Suprapubic skin (tissue), 4 donors: ENCODE data around the gene IL5. TPM values are rescaled to one million over a fixed set of nuclear protein-coding genes. Genes with fewer than 3 reads are reported as not detected.
"Not testable (repeated sequence)": the region's sequence is repeated elsewhere in the genome, so short reads cannot be mapped to it uniquely, and the experiment has no call there.

ENCODE experiments used
- DNase-seq, 2 donors: peaks; one replicate each; pipeline ENCODE4 v3.0.0-alpha.2; 2019; ENCODE audit warnings: low spot score in 2 of 2
- H3K27ac ChIP-seq: fragments of 200-600 bp; sonication (generic); one replicate; pipeline ENCODE4 v1.5.1; 2019
- H3K27me3 ChIP-seq: fragments of 200-600 bp; sonication (generic); one replicate; pipeline ENCODE4 v1.5.1; 2019
- H3K36me3 ChIP-seq: fragments of 200-600 bp; sonication (generic); one replicate; pipeline ENCODE4 v1.5.1; 2019
- H3K4me1 ChIP-seq: fragments of 200-600 bp; sonication (generic); one replicate; pipeline ENCODE4 v1.5.1; 2019
- H3K4me3 ChIP-seq: fragments of 200-600 bp; sonication (generic); one replicate; pipeline ENCODE4 v1.5.1; 2019; ENCODE audit warnings: mild to moderate bottlenecking
- H3K9me3 ChIP-seq: fragments of 200-600 bp; sonication (generic); one replicate; pipeline ENCODE4 v1.5.1; 2019
- EP300 ChIP-seq: sonication (generic); formaldehyde crosslinking; IDR thresholded peaks from one replicate; pipeline ENCODE4 v1.6.1; 2017; ENCODE audit warnings: antibody characterized with exemption
- POLR2A ChIP-seq, 2 donors: fragments of 450-650 bp; IDR thresholded peaks; one replicate each; pipeline ENCODE4 v1.6.1; 2017; ENCODE audit warnings: antibody characterized with exemption in 2 of 2, mild to moderate bottlenecking in 2 of 2, moderate library complexity in 2 of 2
- POLR2AphosphoS5 ChIP-seq, 3 donors: sonication (generic); formaldehyde crosslinking; IDR thresholded peaks; one replicate each; pipeline ENCODE4 v1.6.1; 2017; ENCODE audit warnings: antibody characterized with exemption in 3 of 3
- WGBS: methylation state at CpG from one replicate; pipeline ENCODE4 v1.1.5; 2018; 5-methylcytosine and 5-hydroxymethylcytosine counted together
- total RNA-seq, 4 donors: library from RNA; depleted of rRNA; stranded (reverse); fragments of >200 nt; gene quantifications; one replicate each; pipeline ENCODE4 v1.1.0, GENCODE V29; 2016
- TF ChIP-seq, protein P1 (sequence below), 2 donors: fragments of 200-600 bp in 1 of 2; fragments of 450-650 bp in 1 of 2; sonication (generic) in 1 of 2; IDR thresholded peaks; one replicate each; pipeline ENCODE4 v1.5.1; 2016 to 2019; ENCODE audit warnings: antibody characterized with exemption in 2 of 2, mild to moderate bottlenecking in 1 of 2, moderate library complexity in 1 of 2

Gene IL5
- total RNA-seq, 4 donors from 2014 or later: not detected

DNA sequence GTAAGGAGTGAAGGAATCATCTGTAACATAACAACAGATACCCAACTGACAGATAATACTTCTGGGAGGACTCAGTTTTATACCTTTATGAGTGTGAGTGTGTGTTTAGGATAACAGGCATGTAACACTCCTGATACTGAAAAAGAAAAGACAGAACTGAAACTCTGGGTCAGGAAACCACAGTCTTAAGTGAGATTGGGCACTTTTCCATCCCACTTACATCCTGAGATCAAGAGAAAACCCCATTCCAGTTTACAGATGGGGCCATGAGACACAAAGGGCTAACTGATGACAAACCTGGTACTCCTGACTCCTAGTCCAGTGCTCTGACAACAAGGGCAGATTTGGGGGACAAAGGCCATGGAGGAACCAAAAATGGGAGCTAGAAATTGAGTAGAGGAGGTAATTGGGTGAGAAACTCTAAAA is 18.0 kb downstream of the IL5 start:
- no peak overlapping the region for H3K4me3 ChIP-seq
- no peaks in the 10 kb centered on the region for H3K36me3 ChIP-seq
- no peak overlapping the region for H3K27ac ChIP-seq
- no peak for DNase-seq
- H3K27me3 ChIP-seq: no peaks in the 10 kb centered on the region
- no peak for TF ChIP-seq POLR2AphosphoS5 (IDR thresholded peaks at IDR 0.05)
- no peak for TF ChIP-seq EP300
- TF ChIP-seq, protein P1, sequence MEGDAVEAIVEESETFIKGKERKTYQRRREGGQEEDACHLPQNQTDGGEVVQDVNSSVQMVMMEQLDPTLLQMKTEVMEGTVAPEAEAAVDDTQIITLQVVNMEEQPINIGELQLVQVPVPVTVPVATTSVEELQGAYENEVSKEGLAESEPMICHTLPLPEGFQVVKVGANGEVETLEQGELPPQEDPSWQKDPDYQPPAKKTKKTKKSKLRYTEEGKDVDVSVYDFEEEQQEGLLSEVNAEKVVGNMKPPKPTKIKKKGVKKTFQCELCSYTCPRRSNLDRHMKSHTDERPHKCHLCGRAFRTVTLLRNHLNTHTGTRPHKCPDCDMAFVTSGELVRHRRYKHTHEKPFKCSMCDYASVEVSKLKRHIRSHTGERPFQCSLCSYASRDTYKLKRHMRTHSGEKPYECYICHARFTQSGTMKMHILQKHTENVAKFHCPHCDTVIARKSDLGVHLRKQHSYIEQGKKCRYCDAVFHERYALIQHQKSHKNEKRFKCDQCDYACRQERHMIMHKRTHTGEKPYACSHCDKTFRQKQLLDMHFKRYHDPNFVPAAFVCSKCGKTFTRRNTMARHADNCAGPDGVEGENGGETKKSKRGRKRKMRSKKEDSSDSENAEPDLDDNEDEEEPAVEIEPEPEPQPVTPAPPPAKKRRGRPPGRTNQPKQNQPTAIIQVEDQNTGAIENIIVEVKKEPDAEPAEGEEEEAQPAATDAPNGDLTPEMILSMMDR (IDR thresholded peaks at IDR 0.05): no peak
- no peak for TF ChIP-seq POLR2A (IDR thresholded peaks at IDR 0.05)
- H3K9me3 ChIP-seq: peaks cover 4% of the 10 kb centered on the region
- peaks cover 5% of the 10 kb centered on the region for H3K4me1 ChIP-seq

DNA sequence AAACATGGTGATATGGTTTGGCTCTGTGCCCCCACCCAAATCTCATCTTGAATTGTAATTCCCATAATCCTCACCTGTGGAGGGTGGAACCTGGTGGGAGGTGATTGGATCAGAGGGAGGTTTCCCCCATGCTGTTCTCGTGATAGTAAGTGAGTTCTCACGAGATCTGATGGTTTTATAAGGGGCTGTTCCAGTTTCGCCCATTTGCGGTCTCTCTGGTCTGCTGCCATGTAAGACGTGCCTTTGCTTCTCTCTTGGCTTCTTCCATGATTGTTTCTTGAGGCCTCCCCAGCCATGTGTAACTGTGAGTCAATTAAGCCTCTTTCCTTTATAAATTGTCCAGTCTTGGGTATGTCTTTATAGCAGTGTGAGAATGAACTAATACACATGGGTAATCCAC is 18.4 kb downstream of the IL5 start:
- WGBS: 90% methylated on average over 5 of the region's 5 CpGs
- not testable (repeated sequence) for H3K27ac ChIP-seq, H3K4me3 ChIP-seq, H3K9me3 ChIP-seq, H3K36me3 ChIP-seq, H3K4me1 ChIP-seq, H3K27me3 ChIP-seq, DNase-seq

DNA sequence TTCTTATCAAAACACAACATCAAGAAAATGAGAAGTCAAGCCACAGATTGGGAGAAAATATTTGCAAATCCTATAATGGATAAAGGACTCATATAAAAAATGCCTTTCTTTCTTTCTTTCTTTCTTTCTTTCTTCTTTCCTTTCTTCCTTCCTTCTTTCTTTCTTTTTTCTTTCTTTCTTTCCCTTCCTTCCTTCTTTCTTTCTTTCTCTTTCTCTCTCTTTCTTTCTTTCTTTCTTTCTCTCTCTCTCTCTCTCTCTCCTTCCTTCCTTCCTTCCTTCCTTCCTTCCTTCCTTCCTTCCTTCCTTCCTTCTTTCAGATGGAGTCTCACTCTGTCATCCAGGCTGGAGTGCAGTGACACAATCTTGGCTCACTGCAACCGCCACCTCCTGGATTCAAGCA is 21.3 kb downstream of the IL5 start:
- H3K36me3 ChIP-seq, H3K4me3 ChIP-seq, H3K4me1 ChIP-seq, H3K9me3 ChIP-seq, DNase-seq, H3K27me3 ChIP-seq, H3K27ac ChIP-seq: not testable (repeated sequence)
- 88% methylated on average over 1 of the region's 1 CpG for WGBS

DNA sequence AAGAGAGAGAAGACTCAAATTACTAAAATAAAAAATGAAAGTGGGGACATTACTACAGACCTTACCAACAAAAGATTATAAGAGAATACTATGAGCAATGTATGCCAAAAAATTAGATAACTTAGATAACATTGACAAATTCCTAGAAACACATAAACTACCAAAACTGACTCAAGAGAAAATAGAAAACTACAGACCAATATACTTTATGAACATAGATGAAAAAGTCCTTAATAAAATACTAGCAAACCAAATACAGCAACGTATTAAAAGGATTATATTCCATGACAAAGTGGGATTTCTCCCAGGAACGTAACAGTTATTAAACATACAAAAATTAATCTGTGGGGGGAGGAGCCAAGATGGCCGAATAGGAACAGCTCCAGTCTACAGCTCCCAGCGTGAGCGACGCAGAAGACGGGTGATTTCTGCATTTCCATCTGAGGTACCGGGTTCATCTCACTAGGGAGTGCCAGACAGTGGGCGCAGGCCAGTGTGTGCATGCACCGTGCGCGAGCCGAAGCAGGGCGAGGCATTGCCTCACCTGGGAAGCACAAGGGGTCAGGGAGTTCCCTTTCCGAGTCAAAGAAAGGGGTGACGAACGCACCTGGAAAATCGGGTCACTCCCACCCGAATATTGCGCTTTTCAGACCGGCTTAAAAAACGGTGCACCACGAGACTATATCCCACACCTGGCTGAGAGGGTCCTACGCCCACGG is 29.5 kb downstream of the IL5 start:
- WGBS: 95% methylated on average over 14 of the region's 25 CpGs
- not testable (repeated sequence) for H3K4me3 ChIP-seq, H3K27ac ChIP-seq, H3K4me1 ChIP-seq, H3K27me3 ChIP-seq, DNase-seq, H3K36me3 ChIP-seq, H3K9me3 ChIP-seq

DNA sequence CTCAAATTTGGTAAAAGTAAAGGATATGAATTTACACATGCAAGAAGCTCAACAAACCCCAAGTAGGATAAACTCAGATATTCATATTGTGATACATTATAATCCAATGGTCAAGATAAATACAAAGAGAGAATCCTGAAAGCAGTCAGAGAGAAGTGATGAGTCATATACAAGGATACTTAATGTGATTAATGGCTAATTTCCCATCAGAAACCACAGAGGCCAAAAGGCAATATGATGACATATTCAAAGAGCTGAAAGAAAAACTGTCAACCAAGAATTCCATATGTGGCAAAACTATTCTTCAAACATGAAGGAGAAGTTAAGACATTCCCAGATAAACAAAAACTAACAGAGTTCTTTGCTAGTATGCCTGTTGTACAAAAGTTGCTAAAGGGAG is 33.2 kb downstream of the IL5 start:
- Histone ChIP-seq H3K4me3 (no peak overlapping the region), H3K4me1 (no peaks in the 10 kb centered on the region), H3K27me3 (no peaks in the 10 kb centered on the region), H3K36me3 (no peaks in the 10 kb centered on the region), H3K9me3 (no peaks in the 10 kb centered on the region), H3K27ac (no peak overlapping the region)
- TF ChIP-seq POLR2AphosphoS5 (IDR thresholded peaks at IDR 0.05) (no peak), EP300 (no peak), POLR2A (IDR thresholded peaks at IDR 0.05) (no peak)
- TF ChIP-seq, protein P1 (IDR thresholded peaks at IDR 0.05): no peak
- DNase-seq: no peak

DNA sequence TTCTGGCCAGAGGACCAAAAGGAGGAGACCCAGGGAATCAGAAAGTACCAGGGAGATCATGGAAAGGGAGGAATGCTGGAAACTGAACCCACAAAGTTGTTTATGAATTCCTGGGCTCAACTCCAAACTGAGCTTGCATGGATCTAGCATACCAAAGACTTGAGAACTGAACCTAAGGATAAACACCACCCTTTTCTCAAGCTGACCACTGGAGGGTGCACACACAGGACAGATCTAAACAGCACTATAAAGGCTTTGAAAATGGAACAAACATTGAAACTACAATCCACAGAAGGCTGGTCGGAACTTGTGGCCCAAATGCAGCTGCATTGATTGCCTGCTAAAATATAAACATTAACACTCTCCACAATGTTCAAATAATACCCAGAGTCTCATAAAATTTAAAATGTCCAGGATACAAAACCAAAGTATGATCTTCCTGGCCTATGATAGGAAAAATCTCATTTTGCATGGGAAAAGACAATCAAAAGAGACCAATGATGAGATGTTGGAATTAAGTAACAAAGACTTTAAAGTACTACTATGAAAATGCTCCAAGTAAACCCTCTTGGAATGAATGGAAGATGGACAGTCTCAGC is 37.1 kb downstream of the IL5 start:
- H3K36me3 ChIP-seq: no peaks in the 10 kb centered on the region
- no peaks in the 10 kb centered on the region for H3K27me3 ChIP-seq
- WGBS: 45% methylated on average over 1 of the region's 1 CpG
- TF ChIP-seq, protein P1 (IDR thresholded peaks at IDR 0.05): no peak
- TF ChIP-seq EP300 (no peak), POLR2A (IDR thresholded peaks at IDR 0.05) (no peak), POLR2AphosphoS5 (IDR thresholded peaks at IDR 0.05) (no peak)
- no peaks in the 10 kb centered on the region for H3K9me3 ChIP-seq
- no peak for DNase-seq
- no peaks in the 10 kb centered on the region for H3K4me1 ChIP-seq
- no peak overlapping the region for H3K4me3 ChIP-seq
- no peak overlapping the region for H3K27ac ChIP-seq

DNA sequence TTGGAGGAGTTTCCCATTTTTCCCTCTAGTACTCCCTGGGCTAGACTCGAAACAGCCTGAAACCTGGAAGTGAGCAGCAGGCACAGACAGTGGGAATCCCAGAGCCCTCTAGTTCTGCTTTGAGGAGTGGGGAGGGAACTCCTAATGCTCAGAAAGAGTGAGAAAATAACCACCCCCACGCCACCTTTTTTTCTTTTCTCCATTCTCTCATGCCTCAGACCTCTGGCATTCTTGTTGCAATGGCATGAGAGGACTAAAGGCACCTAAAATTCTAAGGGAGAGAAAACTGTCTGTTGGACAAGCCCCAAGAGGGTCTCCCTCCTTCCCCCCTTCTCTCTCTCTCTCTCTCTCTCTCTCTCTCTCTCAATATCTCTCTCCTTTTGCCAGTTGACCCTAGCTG is 37.7 kb downstream of the IL5 start:
- no peaks in the 10 kb centered on the region for H3K36me3 ChIP-seq
- 86% methylated on average over 2 of the region's 2 CpGs for WGBS
- H3K27me3 ChIP-seq: no peaks in the 10 kb centered on the region
- H3K4me3 ChIP-seq: no peak overlapping the region
- DNase-seq: no peak
- H3K4me1 ChIP-seq: no peaks in the 10 kb centered on the region
- H3K9me3 ChIP-seq: no peaks in the 10 kb centered on the region
- no peak overlapping the region for H3K27ac ChIP-seq
- TF ChIP-seq POLR2A (IDR thresholded peaks at IDR 0.05): no peak
- TF ChIP-seq, protein P1 (IDR thresholded peaks at IDR 0.05): no peak
- TF ChIP-seq EP300: no peak
- no peak for TF ChIP-seq POLR2AphosphoS5 (IDR thresholded peaks at IDR 0.05)
